ENCODE measurements around the gene USB1.

USB1 gene

GRCh38 chr16:58043571-58044155, 42.5 kb downstream of the USB1 start:
- Histone ChIP-seq H3K9me3 (ENCODE audit: control insufficient read depth, insufficient read depth, low read depth, low read length) (no peaks in the 10 kb centered on the region), H3K4me3 (ENCODE audit: low read depth, low read length) (no peak overlapping the region), H3K27ac (ENCODE audit: extremely low read depth, low read depth, low read length) (no peak overlapping the region), H3K36me3 (ENCODE audit: control insufficient read depth in 2 of 2, insufficient read depth in 1 of 2, low read length in 2 of 2) (peaks cover 0 to 43% of the 10 kb centered on the region in 2 experiments; a peak in 1 of 3 replicates), H3K4me1 (ENCODE audit: control insufficient read depth, insufficient read depth, low read length) (no peaks in the 10 kb centered on the region)
- TF ChIP-seq ZNF785 (tag by site-specific recombination; IDR thresholded peaks at IDR 0.05) (no peak), ZNF169 (tag by site-specific recombination; IDR thresholded peaks at IDR 0.05) (no peak), ZNF549 (tag by site-specific recombination; IDR thresholded peaks at IDR 0.05) (no peak), ZFP69B (tag by site-specific recombination; IDR thresholded peaks at IDR 0.05) (no peak), BCL11A (tag by site-specific recombination; IDR thresholded peaks at IDR 0.05; ENCODE audit: low read depth) (no peak), ZNF223 (tag by site-specific recombination; IDR thresholded peaks at IDR 0.05) (no peak), ZBTB8A (tag by site-specific recombination; IDR thresholded peaks at IDR 0.05) (no peak), YY2 (tag by site-specific recombination; IDR thresholded peaks at IDR 0.05) (no peak), ZNF624 (tag by site-specific recombination; IDR thresholded peaks at IDR 0.05) (no peak), ZNF449 (tag by site-specific recombination; IDR thresholded peaks at IDR 0.05) (no peak), ZNF37A (tag by site-specific recombination; IDR thresholded peaks at IDR 0.05) (no peak), ZNF10 (tag by site-specific recombination; IDR thresholded peaks at IDR 0.05) (no peak), ZNF677 (tag by site-specific recombination; IDR thresholded peaks at IDR 0.05) (no peak), ZNF707 (tag by site-specific recombination; IDR thresholded peaks at IDR 0.05) (no peak)
- ChIA-PET CTCF (interaction anchor here (0.6 kb wide), 2 partner anchors 23 to 157 kb away, joined by 3 read pairs; no protein-coding TSS in a partner anchor), POLR2A (interaction anchor here (0.6 kb wide), 1 partner anchor 612 kb away, joined by 6 read pairs; no protein-coding TSS in a partner anchor)

- no peaks in the 10 kb centered on the region for H3K4me1 ChIP-seq (ENCODE audit: control insufficient read depth, insufficient read depth, low read length)
- no peak overlapping the region for H3K27ac ChIP-seq (ENCODE audit: extremely low read depth, low read depth, low read length)
- no peaks in the 10 kb centered on the region for H3K9me3 ChIP-seq (ENCODE audit: control insufficient read depth, insufficient read depth, low read depth, low read length)
- TF ChIP-seq ZNF610 (tag by site-specific recombination; IDR thresholded peaks at IDR 0.05; ENCODE audit: borderline replicate concordance), result no peak
- TF ChIP-seq TSHZ1 (tag by site-specific recombination; IDR thresholded peaks at IDR 0.05; ENCODE audit: borderline replicate concordance), result no peak
- no peak for TF ChIP-seq ZNF366 (tag by site-specific recombination; conservative IDR thresholded peaks at IDR 0.05)
- no peak for TF ChIP-seq ZFHX2 (tag by site-specific recombination; conservative IDR thresholded peaks at IDR 0.05)
- TF ChIP-seq ZNF843 (tag by site-specific recombination; IDR thresholded peaks at IDR 0.05), result no peak
- TF ChIP-seq ZNF221 (tag by site-specific recombination; IDR thresholded peaks at IDR 0.05; ENCODE audit: borderline replicate concordance), result no peak
- no peak for TF ChIP-seq PRDM4 (tag by site-specific recombination; IDR thresholded peaks at IDR 0.05)
- no peak for TF ChIP-seq WT1 (tag by site-specific recombination; IDR thresholded peaks at IDR 0.05)
- no peak overlapping the region for H3K4me3 ChIP-seq (ENCODE audit: low read depth, low read length)
- ChIA-PET CTCF (interaction anchor here (0.6 kb wide), 2 partner anchors 22 to 156 kb away, joined by 3 read pairs; no protein-coding TSS in a partner anchor), POLR2A (interaction anchor here (0.6 kb wide), 1 partner anchor 611 kb away, joined by 6 read pairs; no protein-coding TSS in a partner anchor)
- H3K36me3 ChIP-seq (ENCODE audit: control insufficient read depth in 2 of 2, insufficient read depth in 1 of 2, low read length in 2 of 2), result peaks cover 0 to 40% of the 10 kb centered on the region in 2 experiments; a peak in 1 of 3 replicates
Observed at GRCh38 chr16:58044266-58045019, 43.2 kb downstream of the USB1 start.

Measured in HEK293 (cell line).